Measurements from ENCODE around the gene TSPY10. TPM values are rescaled to one million over a fixed set of nuclear protein-coding genes. Genes with fewer than 3 reads are reported as not detected.

Gene TSPY10
- not detected in 5 replicates for total RNA-seq (2022; extraction: Qiagen RNA extraction; ENCODE audit: low read depth)

GRCh38 chrY:9527580-9527979 is at the start of gene TSPY10:
TSS of gene TSPY10 (plus strand) at chrY:9527880. CDS start at chrY:9527926, 46 bp downstream.

DNA sequence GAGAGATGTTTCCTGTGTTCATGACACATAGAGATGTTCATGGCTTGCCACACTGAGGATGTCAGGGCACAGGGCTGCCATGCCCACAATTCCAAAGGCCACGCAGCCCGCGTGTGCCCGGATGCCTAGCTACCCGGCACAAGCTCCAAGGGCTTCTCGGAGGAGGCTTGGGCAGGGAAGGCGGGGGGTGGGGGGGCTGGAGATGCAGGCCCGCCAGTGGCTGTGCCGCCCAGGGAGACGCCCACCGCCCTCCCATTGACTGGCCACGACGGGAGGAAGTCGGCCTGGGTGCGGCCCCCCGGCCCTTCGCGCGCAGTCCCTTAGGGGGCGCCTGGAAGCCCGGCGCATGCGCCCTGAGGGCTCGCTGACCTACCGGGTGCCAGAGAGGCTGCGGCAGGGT is 40.7 kb upstream of the TSPY10 start, which contains the start of gene TSPY9:
Gene TSPY9, plus strand, starts transcription at position 301 of the 400 bp plus-strand sequence. Its CDS starts 46 bp downstream, at position 347.

Other genes with a start within 250 kb of the TSPY10 start
- not detected in 5 replicates for gene TSPY4, start 190.4 kb upstream of the TSPY10 start, total RNA-seq (2022; extraction: Qiagen RNA extraction; ENCODE audit: low read depth)
- gene TSPY8, start 170.1 kb upstream of the TSPY10 start, total RNA-seq (2022; extraction: Qiagen RNA extraction; ENCODE audit: low read depth) = not detected in 5 replicates
- gene TSPY3, start 129.5 kb upstream of the TSPY10 start, total RNA-seq (2022; extraction: Qiagen RNA extraction; ENCODE audit: low read depth) = not detected in 5 replicates
- not detected in 5 replicates for gene TSPY1, start 60.9 kb upstream of the TSPY10 start, total RNA-seq (2022; extraction: Qiagen RNA extraction; ENCODE audit: low read depth)
- not detected in 5 replicates for gene TSPY9, start 40.6 kb upstream of the TSPY10 start, total RNA-seq (2022; extraction: Qiagen RNA extraction; ENCODE audit: low read depth)